Measurements from ENCODE around the gene FRK.
"Not testable (repeated sequence)": the region's sequence is repeated elsewhere in the genome, so short reads cannot be mapped to it uniquely, and the experiment has no call there.

Gene FRK

GRCh38 chr6:115890238-115890637 lies 170.5 kb downstream of the FRK start:
- DNase-seq (ENCODE audit: low read depth, low spot score), result no peak

- not testable (repeated sequence) for DNase-seq (ENCODE audit: low read depth, low spot score)
Measured at GRCh38 chr6:115888687-115889470, 171.8 kb downstream of the FRK start.

GRCh38 chr6:115887891-115888290 lies 172.8 kb downstream of the FRK start:
- DNase-seq (ENCODE audit: low read depth, low spot score), result no peak

- DNase-seq (ENCODE audit: low read depth, low spot score), result no peak
Measured at GRCh38 chr6:115885636-115886366, 174.9 kb downstream of the FRK start.

GRCh38 chr6:115882771-115883170 lies 177.9 kb downstream of the FRK start:
- DNase-seq (ENCODE audit: low read depth, low spot score), result no peak

- no peak for DNase-seq (ENCODE audit: low read depth, low spot score)
Measured at GRCh38 chr6:115882174-115882573, 178.5 kb downstream of the FRK start.
